Neuronal stem cell (in vitro differentiated cells): Measurements from ENCODE around the gene RAD23B.
"Not testable (repeated sequence)": the region's sequence is repeated elsewhere in the genome, so short reads cannot be mapped to it uniquely, and the experiment has no call there.

Experiments used
- DNase-seq: peaks from one replicate; pipeline ENCODE4 v3.0.0-alpha.2; 2013; ENCODE audit warnings: low spot score
- H2AFZ ChIP-seq: one replicate; pipeline ENCODE4 v1.6.1; 2013; ENCODE audit warnings: mild to moderate bottlenecking, low read length, inconsistent platforms
- H2AK5ac ChIP-seq: 2 replicates; pipeline ENCODE4 v1.6.1; 2013; ENCODE audit warnings: low read depth, mild to moderate bottlenecking, inconsistent platforms, low read length, moderate library complexity, mixed read lengths
- H2BK120ac ChIP-seq: 2 replicates; pipeline ENCODE4 v1.6.1; 2013; ENCODE audit warnings: low read depth, mild to moderate bottlenecking, inconsistent platforms, low read length, moderate library complexity, mixed read lengths
- H2BK12ac ChIP-seq: one replicate; pipeline ENCODE4 v1.6.1; 2013; ENCODE audit warnings: low read length, inconsistent platforms
- H2BK15ac ChIP-seq: 2 replicates; pipeline ENCODE4 v1.6.1; 2013; ENCODE audit warnings: mild to moderate bottlenecking, low read length, inconsistent platforms, mixed read lengths
- H2BK5ac ChIP-seq: one replicate; pipeline ENCODE4 v1.6.1; 2013; ENCODE audit warnings: inconsistent platforms, mild to moderate bottlenecking, low read length, moderate library complexity
- H3K14ac ChIP-seq: one replicate; pipeline ENCODE4 v1.6.1; 2013; ENCODE audit warnings: low read length, inconsistent platforms
- H3K18ac ChIP-seq: 2 replicates; pipeline ENCODE4 v1.6.1; 2013; ENCODE audit warnings: low read length, inconsistent platforms
- H3K23ac ChIP-seq: 2 replicates; pipeline ENCODE4 v1.6.1; 2013; ENCODE audit warnings: low read depth, mild to moderate bottlenecking, mixed read lengths, low read length, inconsistent platforms; ENCODE audit not compliant: poor library complexity
- H3K27ac ChIP-seq: replicated peaks from 3 replicates; pipeline ENCODE4 v1.5.1; 2013; ENCODE audit warnings: low read length, inconsistent platforms
- H3K27me3 ChIP-seq, 3 experiments: 2 replicates each; pipeline ENCODE4 v1.6.1; 2013; ENCODE audit warnings: low read length in 3 of 3, mild to moderate bottlenecking in 2 of 3, inconsistent platforms in 1 of 3, low read depth in 1 of 3, mixed read lengths in 1 of 3, moderate library complexity in 1 of 3; ENCODE audit not compliant: control insufficient read depth in 3 of 3, insufficient read depth in 3 of 3
- H3K36me3 ChIP-seq, 2 donors: replicated peaks in 1 of 2; 2 replicates each; pipeline ENCODE4 v1.6.1; 2013; ENCODE audit warnings: low read length in 2 of 2; ENCODE audit not compliant: control insufficient read depth in 2 of 2, insufficient read depth in 2 of 2
- H3K4ac ChIP-seq: 2 replicates; pipeline ENCODE4 v1.6.1; 2013; ENCODE audit warnings: inconsistent platforms, mild to moderate bottlenecking, low read length, moderate library complexity
- H3K4me1 ChIP-seq, 2 donors: 1 replicate in 1 of 2; 2 replicates in 1 of 2; pipeline ENCODE4 v1.6.1; 2013; ENCODE audit warnings: low read length in 2 of 2, low read depth in 1 of 2; ENCODE audit not compliant: control insufficient read depth in 2 of 2, insufficient read depth in 1 of 2
- H3K4me2 ChIP-seq: one replicate; pipeline ENCODE4 v1.6.1; 2013; ENCODE audit warnings: mild to moderate bottlenecking, low read length, inconsistent platforms; ENCODE audit not compliant: insufficient read depth, poor library complexity, severe bottlenecking
- H3K4me3 ChIP-seq, 2 donors: 2 replicates each; pipeline ENCODE4 v1.5.1; 2013; ENCODE audit warnings: low read length in 2 of 2, mild to moderate bottlenecking in 2 of 2, inconsistent platforms in 1 of 2, moderate library complexity in 1 of 2
- H3K79me1 ChIP-seq: one replicate; pipeline ENCODE4 v1.6.1; 2013; ENCODE audit warnings: low read depth, mild to moderate bottlenecking, inconsistent platforms, low read length, moderate library complexity
- H3K9ac ChIP-seq: one replicate; pipeline ENCODE4 v1.6.1; 2013; ENCODE audit warnings: mild to moderate bottlenecking, low read depth, low read length, inconsistent platforms; ENCODE audit not compliant: poor library complexity
- H3K9me3 ChIP-seq, 2 donors: replicated peaks in 1 of 2; 2 replicates each; pipeline versions ENCODE3 to v1.6.1; 2013; ENCODE audit warnings: low read length in 2 of 2, mild to moderate bottlenecking in 2 of 2, inconsistent platforms in 1 of 2, low read depth in 1 of 2, mixed read lengths in 1 of 2, moderate library complexity in 1 of 2; ENCODE audit not compliant: control insufficient read depth in 2 of 2, insufficient read depth in 1 of 2
- H4K8ac ChIP-seq: one replicate; pipeline ENCODE4 v1.6.1; 2013; ENCODE audit warnings: low read depth, mild to moderate bottlenecking, inconsistent platforms, low read length, moderate library complexity
- H4K91ac ChIP-seq: one replicate; pipeline ENCODE4 v1.6.1; 2013; ENCODE audit warnings: low read length, low read depth, mild to moderate bottlenecking, inconsistent platforms; ENCODE audit not compliant: poor library complexity
- WGBS, 2 donors: extraction: QIAGEN DNeasy Blood & Tissue Kit; methylation state at CpG; one replicate each; pipeline ENCODE4 v1.1.7; 2013; ENCODE audit warnings: missing lambda C conversion rate in 2 of 2, mixed read lengths in 1 of 2; ENCODE audit not compliant: insufficient read length in 2 of 2, insufficient replicate concordance in 1 of 2; ENCODE audit errors: extremely low coverage in 2 of 2; 5-methylcytosine and 5-hydroxymethylcytosine counted together

Gene RAD23B

DNA sequence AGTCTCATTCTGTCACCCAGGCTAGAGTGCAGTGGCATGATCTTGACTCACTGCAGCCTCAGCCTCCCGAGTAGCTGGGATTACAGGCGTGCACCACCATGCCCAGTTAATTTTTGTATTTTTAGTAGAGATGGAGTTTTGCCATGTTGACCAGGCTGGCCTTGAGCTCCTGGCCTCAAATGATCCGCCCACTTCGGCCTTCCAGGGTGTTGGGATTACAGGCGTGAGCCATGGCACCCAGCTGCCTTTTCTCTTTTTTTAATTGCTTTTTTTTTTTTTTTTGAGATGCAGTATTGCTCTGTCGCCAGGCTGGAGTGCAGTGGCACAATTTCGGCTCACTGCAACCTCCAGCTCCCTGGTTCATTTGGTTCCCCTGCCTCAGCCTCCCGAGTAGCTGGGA, 13.5 kb downstream of the RAD23B start:
- not testable (repeated sequence) for H4K91ac ChIP-seq, H2BK15ac ChIP-seq, H3K4me2 ChIP-seq, H3K18ac ChIP-seq, H3K27ac ChIP-seq, H3K4ac ChIP-seq, H2BK5ac ChIP-seq, H3K27me3 ChIP-seq, H3K9ac ChIP-seq, H3K79me1 ChIP-seq, H3K23ac ChIP-seq, H2AK5ac ChIP-seq, H2BK120ac ChIP-seq, H4K8ac ChIP-seq, H2AFZ ChIP-seq, H3K14ac ChIP-seq, H3K4me3 ChIP-seq, H3K4me1 ChIP-seq, DNase-seq, H2BK12ac ChIP-seq
- H3K36me3 ChIP-seq: peaks cover 0 to 55% of the 10 kb centered on the region in 2 donors
- H3K9me3 ChIP-seq: peaks cover 0 to 16% of the 10 kb centered on the region in 2 donors
- WGBS, 2 donors: no CpG with 5 or more reads among the region's 8 CpGs

DNA sequence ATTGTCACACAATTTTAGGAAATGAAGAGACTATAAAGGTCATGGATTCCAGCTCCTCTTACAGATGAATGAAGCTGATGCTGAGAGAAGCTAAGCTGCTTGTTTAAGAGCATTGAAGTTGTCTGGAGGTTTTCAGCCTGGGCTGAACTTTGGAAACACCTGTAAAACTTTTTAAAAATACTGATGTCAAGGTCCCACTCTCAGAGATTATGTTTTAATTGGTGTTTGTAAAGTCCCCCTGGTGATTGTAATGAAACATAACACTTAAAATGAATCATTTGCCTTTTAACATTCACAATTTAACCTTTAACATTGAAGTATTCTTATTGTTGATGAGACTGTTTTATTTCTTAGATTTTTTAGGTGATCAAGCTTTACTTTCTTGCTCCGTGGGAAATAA, 16.4 kb downstream of the RAD23B start:
- Histone ChIP-seq H3K4me1 (peaks cover 0 to 2% of the 10 kb centered on the region in 2 donors), H3K4me2 (no peak overlapping the region), H3K14ac (no peak overlapping the region), H3K4me3 (no peak overlapping the region), H3K18ac (no peak overlapping the region), H3K36me3 (peaks cover under 1 to 59% of the 10 kb centered on the region in 2 donors), H4K8ac (no peak overlapping the region), H2AFZ (no peak overlapping the region), H3K27me3 (no peaks in the 10 kb centered on the region), H3K27ac (no peak overlapping the region), H3K9ac (no peak overlapping the region), H3K9me3 (peaks cover 0 to 7% of the 10 kb centered on the region in 2 donors), H2BK120ac (no peak overlapping the region), H2BK15ac (no peak overlapping the region), H3K79me1 (peaks cover 2% of the 10 kb centered on the region), H3K4ac (no peak overlapping the region), H4K91ac (no peak overlapping the region), H2BK5ac (no peak overlapping the region), H2AK5ac (no peak overlapping the region), H2BK12ac (no peak overlapping the region), H3K23ac (no peak overlapping the region)
- WGBS, 2 donors: no CpG with 5 or more reads among the region's 1 CpG
- no peak for DNase-seq

DNA sequence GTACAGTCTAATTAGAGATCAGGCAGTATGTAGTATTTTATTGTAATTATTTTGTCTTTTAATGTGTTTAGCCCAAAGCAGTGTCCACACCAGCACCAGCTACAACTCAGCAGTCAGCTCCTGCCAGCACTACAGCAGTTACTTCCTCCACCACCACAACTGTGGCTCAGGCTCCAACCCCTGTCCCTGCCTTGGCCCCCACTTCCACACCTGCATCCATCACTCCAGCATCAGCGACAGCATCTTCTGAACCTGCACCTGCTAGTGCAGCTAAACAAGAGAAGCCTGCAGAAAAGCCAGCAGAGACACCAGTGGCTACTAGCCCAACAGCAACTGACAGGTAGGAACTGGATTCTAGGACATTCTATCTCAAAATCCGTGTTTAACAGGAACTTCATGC, 23.2 kb downstream of the RAD23B start:
- H3K79me1 ChIP-seq: no peaks in the 10 kb centered on the region
- no peak overlapping the region for H3K14ac ChIP-seq
- no peak overlapping the region for H3K9ac ChIP-seq
- peaks cover 15 to 94% of the 10 kb centered on the region in 2 donors for H3K36me3 ChIP-seq
- no peak overlapping the region for H3K27ac ChIP-seq
- H2BK120ac ChIP-seq: no peak overlapping the region
- H3K23ac ChIP-seq: no peak overlapping the region
- DNase-seq: no peak
- H2AFZ ChIP-seq: no peak overlapping the region
- H2AK5ac ChIP-seq: no peak overlapping the region
- no peaks in the 10 kb centered on the region for H3K4me1 ChIP-seq
- H2BK12ac ChIP-seq: no peak overlapping the region
- H3K18ac ChIP-seq: no peak overlapping the region
- no peaks in the 10 kb centered on the region for H3K27me3 ChIP-seq
- no peak overlapping the region for H3K4me3 ChIP-seq
- no peaks in the 10 kb centered on the region for H3K9me3 ChIP-seq
- H3K4ac ChIP-seq: no peak overlapping the region
- no CpG with 5 or more reads among the region's 2 CpGs for WGBS, 2 donors
- H2BK15ac ChIP-seq: no peak overlapping the region
- no peak overlapping the region for H3K4me2 ChIP-seq
- no peak overlapping the region for H4K91ac ChIP-seq
- no peak overlapping the region for H2BK5ac ChIP-seq
- no peak overlapping the region for H4K8ac ChIP-seq

DNA sequence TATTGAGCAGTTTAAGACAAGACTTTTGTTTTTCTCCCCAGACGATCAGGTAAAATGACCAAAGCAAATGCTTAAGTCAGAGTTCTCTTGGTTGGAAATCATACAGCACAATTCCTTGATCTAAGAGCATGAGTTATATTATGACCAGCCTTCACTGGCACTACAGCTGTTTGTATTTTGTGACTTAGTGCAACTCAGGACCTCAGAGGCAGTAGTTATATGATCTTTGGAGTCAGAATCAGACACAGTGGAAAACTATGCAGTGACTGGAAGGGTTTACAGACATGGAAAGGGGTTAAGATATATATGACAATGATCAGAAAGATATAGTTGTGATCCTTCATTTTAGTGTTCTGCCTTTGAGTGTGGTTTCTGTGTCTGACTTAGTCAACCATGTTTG, 24.3 kb downstream of the RAD23B start:
- no peak overlapping the region for H2BK5ac ChIP-seq
- H2AK5ac ChIP-seq: no peak overlapping the region
- H3K9ac ChIP-seq: no peak overlapping the region
- no peak overlapping the region for H3K23ac ChIP-seq
- no peak overlapping the region for H4K8ac ChIP-seq
- H3K14ac ChIP-seq: no peak overlapping the region
- no peak overlapping the region for H3K4me2 ChIP-seq
- no peak overlapping the region for H2BK120ac ChIP-seq
- no peak overlapping the region for H2BK12ac ChIP-seq
- DNase-seq: no peak
- peaks cover 15 to 94% of the 10 kb centered on the region in 2 donors for H3K36me3 ChIP-seq
- H3K9me3 ChIP-seq: no peaks in the 10 kb centered on the region
- H3K4ac ChIP-seq: no peak overlapping the region
- no peak overlapping the region for H3K18ac ChIP-seq
- no peak overlapping the region for H2BK15ac ChIP-seq
- H3K79me1 ChIP-seq: no peaks in the 10 kb centered on the region
- peaks cover 0 to 4% of the 10 kb centered on the region in 2 donors for H3K4me1 ChIP-seq
- H3K4me3 ChIP-seq: no peak overlapping the region
- no peak overlapping the region for H2AFZ ChIP-seq
- no peaks in the 10 kb centered on the region for H3K27me3 ChIP-seq
- H4K91ac ChIP-seq: no peak overlapping the region
- WGBS, 2 donors: no CpG with 5 or more reads among the region's 1 CpG
- H3K27ac ChIP-seq: no peak overlapping the region
